Neural crest cell (in vitro differentiated cells): ENCODE measurements around the gene FGFR3. TPM values are rescaled to one million over a fixed set of nuclear protein-coding genes. Genes with fewer than 3 reads are reported as not detected.

Experiments used
- DNase-seq: peaks from one replicate; pipeline ENCODE4 v3.0.0; 2021; ENCODE audit warnings: low read depth, mixed read lengths, low spot score
- H3K27ac Mint-ChIP-seq: one replicate; pipeline ENCODE4 v1.8.0; 2021; ENCODE audit warnings: mild to moderate bottlenecking, mixed read lengths; ENCODE audit not compliant: unreplicated experiment
- H3K27me3 Mint-ChIP-seq: 2 replicates; pipeline ENCODE4 v1.8.0; 2021; ENCODE audit warnings: low read depth, mild to moderate bottlenecking, mixed read lengths
- H3K36me3 Mint-ChIP-seq: 2 replicates; pipeline ENCODE4 v1.8.0; 2021; ENCODE audit warnings: low read depth, mild to moderate bottlenecking, mixed read lengths
- H3K4me1 Mint-ChIP-seq: 2 replicates; pipeline ENCODE4 v1.8.0; 2021; ENCODE audit warnings: mixed read lengths
- H3K4me3 Mint-ChIP-seq: one replicate; pipeline ENCODE4 v1.8.0; 2021; ENCODE audit warnings: mild to moderate bottlenecking, mixed read lengths
- H3K9me3 Mint-ChIP-seq: 2 replicates; pipeline ENCODE4 v1.8.0; 2021; ENCODE audit warnings: mixed read lengths
- total RNA-seq: library from RNA; stranded (reverse); gene quantifications from 2 replicates; pipeline ENCODE4 v1.2.1, GENCODE V29; 2021
- TF ChIP-seq, protein P1 (sequence below): fragments of 200-600 bp; sonication (generic); conservative IDR thresholded peaks from 2 replicates; pipeline ENCODE4 v1.5.0; 2021; ENCODE audit warnings: antibody characterized with exemption, mild to moderate bottlenecking

The FGFR3 gene
- total RNA-seq, 1 donor from 2014 or later, result 48.1 TPM

DNA sequence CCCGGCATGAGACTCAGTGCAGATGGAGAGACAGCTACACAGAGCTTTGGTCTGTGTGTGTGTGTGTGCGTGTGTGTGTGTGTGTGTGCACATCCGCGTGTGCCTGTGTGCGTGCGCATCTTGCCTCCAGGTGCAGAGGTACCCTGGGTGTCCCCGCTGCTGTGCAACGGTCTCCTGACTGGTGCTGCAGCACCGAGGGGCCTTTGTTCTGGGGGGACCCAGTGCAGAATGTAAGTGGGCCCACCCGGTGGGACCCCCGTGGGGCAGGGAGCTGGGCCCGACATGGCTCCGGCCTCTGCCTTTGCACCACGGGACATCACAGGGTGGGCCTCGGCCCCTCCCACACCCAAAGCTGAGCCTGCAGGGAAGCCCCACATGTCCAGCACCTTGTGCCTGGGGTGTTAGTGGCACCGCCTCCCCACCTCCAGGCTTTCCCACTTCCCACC lies 14.3 kb downstream of the FGFR3 start:
- no peak overlapping the region for H3K27ac Mint-ChIP-seq

DNA sequence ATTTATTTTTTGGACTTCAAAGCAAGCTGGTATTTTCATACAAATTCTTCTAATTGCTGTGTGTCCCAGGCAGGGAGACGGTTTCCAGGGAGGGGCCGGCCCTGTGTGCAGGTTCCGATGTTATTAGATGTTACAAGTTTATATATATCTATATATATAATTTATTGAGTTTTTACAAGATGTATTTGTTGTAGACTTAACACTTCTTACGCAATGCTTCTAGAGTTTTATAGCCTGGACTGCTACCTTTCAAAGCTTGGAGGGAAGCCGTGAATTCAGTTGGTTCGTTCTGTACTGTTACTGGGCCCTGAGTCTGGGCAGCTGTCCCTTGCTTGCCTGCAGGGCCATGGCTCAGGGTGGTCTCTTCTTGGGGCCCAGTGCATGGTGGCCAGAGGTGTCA lies 15.3 kb downstream of the FGFR3 start:
- H3K4me3 Mint-ChIP-seq, result no peak overlapping the region
- TF ChIP-seq, protein P1, sequence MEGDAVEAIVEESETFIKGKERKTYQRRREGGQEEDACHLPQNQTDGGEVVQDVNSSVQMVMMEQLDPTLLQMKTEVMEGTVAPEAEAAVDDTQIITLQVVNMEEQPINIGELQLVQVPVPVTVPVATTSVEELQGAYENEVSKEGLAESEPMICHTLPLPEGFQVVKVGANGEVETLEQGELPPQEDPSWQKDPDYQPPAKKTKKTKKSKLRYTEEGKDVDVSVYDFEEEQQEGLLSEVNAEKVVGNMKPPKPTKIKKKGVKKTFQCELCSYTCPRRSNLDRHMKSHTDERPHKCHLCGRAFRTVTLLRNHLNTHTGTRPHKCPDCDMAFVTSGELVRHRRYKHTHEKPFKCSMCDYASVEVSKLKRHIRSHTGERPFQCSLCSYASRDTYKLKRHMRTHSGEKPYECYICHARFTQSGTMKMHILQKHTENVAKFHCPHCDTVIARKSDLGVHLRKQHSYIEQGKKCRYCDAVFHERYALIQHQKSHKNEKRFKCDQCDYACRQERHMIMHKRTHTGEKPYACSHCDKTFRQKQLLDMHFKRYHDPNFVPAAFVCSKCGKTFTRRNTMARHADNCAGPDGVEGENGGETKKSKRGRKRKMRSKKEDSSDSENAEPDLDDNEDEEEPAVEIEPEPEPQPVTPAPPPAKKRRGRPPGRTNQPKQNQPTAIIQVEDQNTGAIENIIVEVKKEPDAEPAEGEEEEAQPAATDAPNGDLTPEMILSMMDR, result no peak
- no peaks in the 10 kb centered on the region for H3K4me1 Mint-ChIP-seq
- no peak for DNase-seq
- no peaks in the 10 kb centered on the region for H3K36me3 Mint-ChIP-seq
- no peak overlapping the region for H3K27ac Mint-ChIP-seq
- H3K9me3 Mint-ChIP-seq, result no peaks in the 10 kb centered on the region
- no peaks in the 10 kb centered on the region for H3K27me3 Mint-ChIP-seq

More for the DNA sequence above, 14.3 kb downstream of the FGFR3 start:
- H3K36me3 Mint-ChIP-seq, result no peaks in the 10 kb centered on the region
- H3K4me1 Mint-ChIP-seq, result no peaks in the 10 kb centered on the region
- H3K9me3 Mint-ChIP-seq, result no peaks in the 10 kb centered on the region
- TF ChIP-seq, protein P1, result no peak
- no peak for DNase-seq
- H3K4me3 Mint-ChIP-seq, result no peak overlapping the region
- H3K27me3 Mint-ChIP-seq, result no peaks in the 10 kb centered on the region

DNA sequence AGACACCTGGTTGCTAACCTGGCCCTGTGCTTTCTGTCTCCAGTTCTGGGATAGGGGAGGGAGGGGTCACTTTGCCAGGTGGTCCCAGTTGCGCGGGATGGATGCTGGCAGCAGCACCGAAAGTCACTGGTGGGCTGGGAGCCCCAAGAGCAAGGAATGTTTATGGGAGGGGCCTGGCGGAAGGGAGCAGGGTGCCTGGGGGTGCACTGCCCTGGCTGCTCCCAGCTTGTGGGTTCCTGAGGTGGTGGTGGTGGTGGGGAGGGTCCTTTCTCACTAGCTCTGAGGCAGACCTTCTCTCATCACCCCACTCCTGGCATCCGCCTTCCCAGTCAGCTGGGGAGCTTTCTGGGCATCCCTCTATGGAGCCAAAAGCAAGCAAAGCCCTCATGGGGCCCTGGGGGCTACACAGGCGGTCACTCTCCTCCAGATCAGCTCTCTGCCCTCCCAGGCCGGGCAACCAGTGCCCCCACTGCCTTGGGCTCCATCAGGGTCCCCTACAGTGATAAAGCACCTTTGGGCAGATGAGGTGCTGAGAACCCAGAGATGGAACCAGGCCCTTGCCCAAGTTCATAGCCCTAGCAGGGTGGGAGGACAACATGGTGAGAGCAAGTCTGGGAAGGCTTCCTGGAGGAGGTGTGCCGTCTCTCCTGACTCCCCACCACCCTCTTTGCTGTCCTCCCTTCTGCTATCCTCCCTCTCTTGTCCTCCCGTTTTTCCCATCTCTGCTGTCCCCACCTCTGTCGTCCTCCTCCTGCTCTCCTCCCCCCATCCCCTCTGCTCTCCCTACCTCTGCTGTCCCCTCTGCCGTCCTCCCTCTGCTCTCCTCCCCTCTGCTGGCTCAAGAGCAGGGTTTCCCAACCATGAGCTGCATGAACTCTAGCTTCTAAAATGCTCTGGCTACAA lies 16.0 kb downstream of the FGFR3 start:
- no peaks in the 10 kb centered on the region for H3K27me3 Mint-ChIP-seq
- no peaks in the 10 kb centered on the region for H3K9me3 Mint-ChIP-seq
- no peak for DNase-seq
- no peak overlapping the region for H3K27ac Mint-ChIP-seq
- H3K4me3 Mint-ChIP-seq, result no peak overlapping the region
- TF ChIP-seq, protein P1, result no peak
- no peaks in the 10 kb centered on the region for H3K36me3 Mint-ChIP-seq
- no peaks in the 10 kb centered on the region for H3K4me1 Mint-ChIP-seq

DNA sequence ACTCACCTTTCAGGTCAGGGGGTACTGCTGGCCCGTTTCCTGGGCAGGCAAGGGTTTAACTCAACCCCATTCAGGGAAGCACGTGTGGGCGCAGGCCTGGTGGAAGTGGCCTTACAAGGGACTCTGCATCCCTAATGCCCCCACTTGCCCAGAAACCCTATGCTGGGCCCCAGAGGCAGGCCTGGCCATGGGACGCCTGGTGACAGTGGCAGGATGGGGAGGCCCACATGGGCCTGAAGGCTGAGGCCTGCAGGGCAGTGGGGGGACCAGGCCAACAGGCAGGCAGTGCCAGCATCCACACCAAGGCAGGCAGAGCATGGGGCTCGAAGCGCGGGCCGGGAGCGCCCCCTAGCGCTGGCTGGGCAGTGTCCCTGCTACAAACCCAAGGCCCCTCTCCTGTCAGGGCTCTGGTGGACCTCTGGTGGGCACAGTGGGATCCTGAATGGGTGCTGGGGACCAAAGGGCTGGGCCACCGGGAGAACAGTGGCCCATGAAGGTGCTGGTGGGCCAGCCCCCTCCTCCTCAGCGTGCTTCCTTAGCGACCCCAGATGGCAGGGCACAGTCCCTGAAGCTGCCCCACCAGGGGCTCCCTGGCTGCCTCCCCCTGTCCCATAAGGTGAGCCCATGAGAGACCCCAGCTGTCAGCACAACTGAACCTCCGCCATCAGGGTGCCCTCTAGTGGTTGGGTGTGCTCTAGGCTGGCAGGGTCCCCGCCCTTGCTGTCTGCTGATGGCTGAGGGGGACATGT lies 16.8 kb downstream of the FGFR3 start:
- H3K27ac Mint-ChIP-seq, result no peak overlapping the region

DNA sequence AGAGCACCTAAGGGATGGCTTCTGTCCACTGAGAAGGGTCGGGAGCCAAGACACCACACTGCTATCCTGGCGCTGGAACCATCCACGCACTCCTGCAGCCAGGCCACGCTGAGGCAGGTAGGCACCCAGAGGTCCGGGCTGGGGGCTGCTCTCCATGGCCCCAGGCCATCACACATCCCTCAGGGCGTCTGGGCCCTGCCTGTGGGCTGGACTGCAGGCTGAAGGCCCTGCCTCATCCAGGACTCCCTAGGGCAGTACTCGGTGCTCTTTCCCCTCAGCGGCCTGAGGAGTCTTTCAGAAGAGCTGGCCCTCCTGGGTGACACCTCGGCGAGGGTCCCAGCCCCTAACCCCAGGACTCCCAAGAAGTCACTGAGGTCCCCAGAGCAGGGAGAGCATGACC lies 17.7 kb downstream of the FGFR3 start:
- no peak for DNase-seq
- TF ChIP-seq, protein P1, result no peak
- H3K9me3 Mint-ChIP-seq, result no peaks in the 10 kb centered on the region
- H3K4me1 Mint-ChIP-seq, result no peaks in the 10 kb centered on the region
- H3K4me3 Mint-ChIP-seq, result no peak overlapping the region
- H3K27ac Mint-ChIP-seq, result no peak overlapping the region
- no peaks in the 10 kb centered on the region for H3K36me3 Mint-ChIP-seq
- no peaks in the 10 kb centered on the region for H3K27me3 Mint-ChIP-seq

More for the DNA sequence above, 16.8 kb downstream of the FGFR3 start:
- Mint-ChIP-seq H3K36me3 (no peaks in the 10 kb centered on the region), H3K4me1 (no peaks in the 10 kb centered on the region), H3K27me3 (no peaks in the 10 kb centered on the region), H3K9me3 (no peaks in the 10 kb centered on the region), H3K4me3 (no peak overlapping the region)
- DNase-seq, result peak; percentile 92
- TF ChIP-seq, protein P1, result peak; percentile 96
